ENCODE data around the gene ZNF212.

GRCh38 chr7:149220534-149220933 lies 18.9 kb upstream of the ZNF212 start:
- no peak for TF ChIP-seq POLR2A (IDR thresholded peaks at IDR 0.05; ENCODE audit: low read length)
- TF ChIP-seq GATA1 (IDR thresholded peaks at IDR 0.05; ENCODE audit: low read depth, low read length), result no peak
